ENCODE measurements around the gene PRKN. TPM values are rescaled to one million over a fixed set of nuclear protein-coding genes. Genes with fewer than 3 reads are reported as not detected.

PRKN gene
- polyA plus RNA-seq, 1 experiment: 0.71 TPM

GRCh38 chr6:161694995-161695394 lies 1032.6 kb downstream of the PRKN start:
- TF ChIP-seq, protein P1, sequence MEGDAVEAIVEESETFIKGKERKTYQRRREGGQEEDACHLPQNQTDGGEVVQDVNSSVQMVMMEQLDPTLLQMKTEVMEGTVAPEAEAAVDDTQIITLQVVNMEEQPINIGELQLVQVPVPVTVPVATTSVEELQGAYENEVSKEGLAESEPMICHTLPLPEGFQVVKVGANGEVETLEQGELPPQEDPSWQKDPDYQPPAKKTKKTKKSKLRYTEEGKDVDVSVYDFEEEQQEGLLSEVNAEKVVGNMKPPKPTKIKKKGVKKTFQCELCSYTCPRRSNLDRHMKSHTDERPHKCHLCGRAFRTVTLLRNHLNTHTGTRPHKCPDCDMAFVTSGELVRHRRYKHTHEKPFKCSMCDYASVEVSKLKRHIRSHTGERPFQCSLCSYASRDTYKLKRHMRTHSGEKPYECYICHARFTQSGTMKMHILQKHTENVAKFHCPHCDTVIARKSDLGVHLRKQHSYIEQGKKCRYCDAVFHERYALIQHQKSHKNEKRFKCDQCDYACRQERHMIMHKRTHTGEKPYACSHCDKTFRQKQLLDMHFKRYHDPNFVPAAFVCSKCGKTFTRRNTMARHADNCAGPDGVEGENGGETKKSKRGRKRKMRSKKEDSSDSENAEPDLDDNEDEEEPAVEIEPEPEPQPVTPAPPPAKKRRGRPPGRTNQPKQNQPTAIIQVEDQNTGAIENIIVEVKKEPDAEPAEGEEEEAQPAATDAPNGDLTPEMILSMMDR (IDR thresholded peaks at IDR 0.05; ENCODE audit: insufficient read depth, low read depth, low read length): peak; percentile 53
- DNase-seq (ENCODE audit: low read depth): no peak
- Histone ChIP-seq H3K27me3 (ENCODE audit: control insufficient read depth, insufficient read depth, low read length) (no peaks in the 10 kb centered on the region), H3K36me3 (ENCODE audit: control insufficient read depth, insufficient read depth, low read length) (no peaks in the 10 kb centered on the region), H3K4me3 (ENCODE audit: low read depth, low read length) (no peak overlapping the region)
- ChIA-PET POLR2A (no interaction called here), CTCF (interaction anchor here (0.7 to 3.7 kb wide), 9 partner anchors 10 to 302 kb away, joined by 3 to 24 read pairs (median 5); no protein-coding TSS in a partner anchor)

DNA sequence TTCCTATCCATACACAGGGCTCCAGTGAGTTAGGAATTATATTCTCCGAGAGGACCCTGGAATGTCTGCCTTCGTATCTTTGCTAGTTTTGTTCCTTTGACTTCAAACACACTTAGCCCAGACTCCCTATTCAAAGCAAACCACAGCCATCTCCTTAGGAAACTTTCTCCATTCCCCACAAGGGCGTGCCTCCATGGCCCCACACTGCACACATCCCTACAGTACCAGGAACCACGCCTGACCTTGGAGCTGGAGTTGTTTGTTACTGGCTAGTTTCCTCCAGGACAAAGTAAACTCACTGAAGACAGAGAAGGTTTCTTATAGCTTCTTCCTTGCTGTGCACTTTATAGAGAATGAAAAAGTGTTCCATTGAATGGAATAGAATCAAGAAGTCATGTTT lies 1040.9 kb downstream of the PRKN start:
- CTCF ChIA-PET: no interaction called here
- TF ChIP-seq, protein P1 (IDR thresholded peaks at IDR 0.05; ENCODE audit: insufficient read depth, low read depth, low read length): no peak
- POLR2A ChIA-PET: no interaction called here
- Histone ChIP-seq H3K4me3 (ENCODE audit: low read depth, low read length) (no peak overlapping the region), H3K36me3 (ENCODE audit: control insufficient read depth, insufficient read depth, low read length) (no peaks in the 10 kb centered on the region), H3K27me3 (ENCODE audit: control insufficient read depth, insufficient read depth, low read length) (no peaks in the 10 kb centered on the region)
- no peak for DNase-seq (ENCODE audit: low read depth)

GRCh38 chr6:161684731-161685475 lies 1042.7 kb downstream of the PRKN start:
- Histone ChIP-seq H3K4me3 (ENCODE audit: low read depth, low read length) (no peak overlapping the region), H3K36me3 (ENCODE audit: control insufficient read depth, insufficient read depth, low read length) (no peaks in the 10 kb centered on the region), H3K27me3 (ENCODE audit: control insufficient read depth, insufficient read depth, low read length) (no peaks in the 10 kb centered on the region)
- CTCF ChIA-PET: interaction anchor here (1.0 kb wide), 1 partner anchor 11 kb away, joined by 3 read pairs; no protein-coding TSS in a partner anchor
- POLR2A ChIA-PET: no interaction called here
- TF ChIP-seq, protein P1 (IDR thresholded peaks at IDR 0.05; ENCODE audit: insufficient read depth, low read depth, low read length): no peak
- no peak for DNase-seq (ENCODE audit: low read depth)

DNA sequence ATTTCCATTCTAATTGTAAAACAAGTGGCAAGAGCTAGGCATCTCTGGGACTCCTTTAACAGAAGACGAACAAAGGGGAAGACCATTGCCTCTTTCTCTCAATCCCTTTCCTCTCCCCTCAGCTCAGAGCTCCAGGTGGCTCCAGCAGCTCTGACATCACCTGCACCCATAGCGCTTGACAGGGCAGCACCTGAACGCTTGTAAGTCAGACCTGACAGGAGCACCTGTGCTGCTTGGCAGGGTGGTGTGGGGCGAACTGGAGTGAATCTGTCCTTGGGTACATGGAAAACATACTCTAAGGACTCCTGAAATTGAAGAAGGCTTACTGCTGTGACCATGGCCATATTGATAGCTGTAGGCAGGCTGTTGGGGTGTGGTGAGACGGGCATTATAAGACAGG lies 1044.2 kb downstream of the PRKN start:
- CTCF ChIA-PET: no interaction called here
- TF ChIP-seq, protein P1 (IDR thresholded peaks at IDR 0.05; ENCODE audit: insufficient read depth, low read depth, low read length): no peak
- Histone ChIP-seq H3K4me3 (ENCODE audit: low read depth, low read length) (no peak overlapping the region), H3K36me3 (ENCODE audit: control insufficient read depth, insufficient read depth, low read length) (no peaks in the 10 kb centered on the region), H3K27me3 (ENCODE audit: control insufficient read depth, insufficient read depth, low read length) (no peaks in the 10 kb centered on the region)
- POLR2A ChIA-PET: no interaction called here
- no peak for DNase-seq (ENCODE audit: low read depth)

- TF ChIP-seq, protein P1 (IDR thresholded peaks at IDR 0.05; ENCODE audit: insufficient read depth, low read depth, low read length): no peak
- POLR2A ChIA-PET: no interaction called here
- no peak overlapping the region for H3K4me3 ChIP-seq (ENCODE audit: low read depth, low read length)
- H3K36me3 ChIP-seq (ENCODE audit: control insufficient read depth, insufficient read depth, low read length): no peaks in the 10 kb centered on the region
- H3K27me3 ChIP-seq (ENCODE audit: control insufficient read depth, insufficient read depth, low read length): no peaks in the 10 kb centered on the region
- CTCF ChIA-PET: no interaction called here
- DNase-seq (ENCODE audit: low read depth): no peak
Measured at GRCh38 chr6:161682982-161683381, 1044.6 kb downstream of the PRKN start.
